Activated naive CD4-positive, alpha-beta T cell (primary cell): ENCODE measurements around the gene GLI3.
"Not testable (repeated sequence)": the region's sequence is repeated elsewhere in the genome, so short reads cannot be mapped to it uniquely, and the experiment has no call there.

Experiments
- DNase-seq, 4 experiments: peaks; one replicate each; lab custom pipeline; 2025; lab: John Stamatoyannopoulos, UW

The GLI3 gene

GRCh38 chr7:42212541-42213090, 24.4 kb downstream of the GLI3 start:
- no peak for DNase-seq

DNA sequence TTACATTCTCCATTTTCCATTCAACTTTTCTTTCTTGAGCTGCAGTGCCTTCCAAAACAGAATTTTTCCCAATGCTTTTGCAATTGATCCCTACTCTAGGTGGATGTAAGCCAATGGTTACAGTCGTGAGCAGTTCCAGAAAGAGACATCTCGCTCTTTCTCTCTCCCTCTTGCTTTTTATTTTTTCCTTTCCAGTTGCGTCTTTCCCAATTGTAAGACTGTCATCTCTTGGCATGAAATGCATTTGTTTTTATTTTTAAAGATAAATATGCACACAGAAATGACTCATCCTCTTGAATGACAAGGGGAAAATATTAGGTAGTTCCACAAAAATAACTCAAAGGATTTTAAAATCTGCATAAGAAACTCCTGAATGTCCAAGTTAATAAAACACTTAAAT, 25.1 kb downstream of the GLI3 start:
- no peak for DNase-seq

DNA sequence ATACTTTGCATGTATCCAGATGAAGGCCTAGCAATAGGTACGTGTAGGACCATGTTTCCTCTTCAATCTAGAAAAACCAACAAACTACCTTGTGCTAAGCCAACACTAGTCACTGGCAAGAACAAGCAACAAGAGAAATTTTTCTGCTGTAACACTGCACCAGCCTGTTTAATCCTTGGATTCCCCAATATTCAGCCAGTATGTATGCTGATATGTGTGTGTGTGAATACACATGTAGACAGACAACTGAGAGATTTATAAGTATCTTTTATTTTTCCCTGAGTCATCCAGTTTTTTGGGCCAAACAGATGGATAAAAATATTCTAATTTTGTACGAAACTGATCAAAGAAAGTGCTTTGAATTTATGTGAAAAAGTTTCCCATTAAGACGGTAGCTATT, 26.2 kb downstream of the GLI3 start:
- no peak for DNase-seq

DNA sequence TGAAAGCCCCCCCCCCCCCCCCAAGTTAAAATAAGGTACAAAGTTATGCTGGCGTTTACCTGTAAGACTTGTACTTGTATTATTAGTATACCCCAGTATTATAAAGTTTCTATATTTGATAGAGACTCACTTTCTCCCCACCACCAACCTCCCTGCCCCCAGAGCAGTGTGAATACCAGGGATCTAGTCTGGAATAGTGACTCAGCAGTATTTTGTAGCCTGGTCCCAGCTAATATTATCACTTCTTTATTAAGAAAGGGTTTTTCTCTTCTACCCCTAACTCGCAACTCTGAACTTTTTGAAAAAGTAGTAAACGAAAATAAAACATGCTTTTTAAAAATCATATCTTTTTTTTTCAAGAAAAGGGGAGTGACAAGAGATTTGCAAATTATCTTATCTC, 26.7 kb downstream of the GLI3 start:
- DNase-seq, result no peak

- not testable (repeated sequence) for DNase-seq
These were observed 27.9 kb downstream of the GLI3 start for GRCh38 chr7:42209085-42209484.

DNA sequence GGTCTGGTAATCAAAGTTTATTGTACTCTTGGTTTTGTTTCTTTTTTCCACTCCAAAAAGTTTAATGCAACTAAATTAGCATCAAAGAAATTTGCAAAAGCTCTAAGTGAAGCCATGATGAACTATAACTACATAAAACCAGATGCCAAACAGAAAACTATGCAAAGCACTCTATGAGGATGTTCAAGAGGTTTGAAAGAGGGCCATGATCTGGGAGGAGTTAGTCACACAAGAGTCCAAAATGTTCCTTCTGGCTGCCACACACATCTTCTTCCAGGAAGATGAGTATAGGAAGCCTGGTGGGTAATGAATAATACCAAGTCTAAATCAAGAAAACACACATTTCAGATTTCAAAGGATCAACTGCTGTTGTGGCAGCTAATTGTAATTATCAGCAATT, 28.4 kb downstream of the GLI3 start:
- no peak for DNase-seq

DNA sequence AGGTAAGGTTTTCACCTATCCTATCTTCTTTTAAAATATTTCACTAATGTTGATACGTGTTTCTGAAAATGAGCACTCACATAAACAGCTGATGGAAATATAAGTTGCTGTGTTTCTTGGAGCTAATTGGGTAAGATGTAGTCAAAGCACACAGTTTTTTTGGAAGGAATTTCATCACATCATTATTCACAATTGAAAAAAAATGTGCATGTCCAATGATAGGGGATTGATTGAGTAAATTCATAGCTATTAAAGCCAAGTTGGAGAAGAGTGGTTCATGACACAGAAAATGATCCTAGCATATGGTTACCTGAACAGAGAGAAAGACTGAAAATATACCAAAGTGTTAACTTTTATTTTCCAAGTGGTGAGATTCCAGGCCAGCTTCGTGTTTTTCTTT, 29.6 kb downstream of the GLI3 start:
- no peak for DNase-seq

GRCh38 chr7:42203336-42203735, 33.7 kb downstream of the GLI3 start:
- no peak for DNase-seq

DNA sequence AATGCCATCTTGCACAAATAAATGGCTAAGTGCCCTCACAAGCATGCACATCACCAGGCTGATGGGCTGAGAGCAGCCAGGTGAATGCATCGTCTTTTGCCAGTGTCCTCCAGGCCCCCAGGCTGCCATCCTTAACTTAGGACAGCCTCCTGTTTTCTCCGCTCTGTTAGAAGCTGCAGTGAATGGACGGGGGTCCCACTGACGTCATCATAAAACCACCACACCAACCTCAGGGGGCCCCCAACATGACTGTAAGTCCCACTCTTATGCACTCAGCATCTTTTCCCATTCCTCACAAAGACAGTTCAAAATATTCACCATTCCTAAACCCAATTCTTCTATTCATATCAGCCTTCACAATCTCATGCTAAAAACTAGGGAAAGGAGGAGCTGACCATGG, 34.4 kb downstream of the GLI3 start:
- no peak for DNase-seq

GRCh38 chr7:42198974-42199668, 37.9 kb downstream of the GLI3 start:
- no peak for DNase-seq

- no peak for DNase-seq
These were observed 38.7 kb downstream of the GLI3 start for GRCh38 chr7:42198296-42198695.

GRCh38 chr7:42197451-42197850, 39.6 kb downstream of the GLI3 start:
- DNase-seq, result no peak

DNA sequence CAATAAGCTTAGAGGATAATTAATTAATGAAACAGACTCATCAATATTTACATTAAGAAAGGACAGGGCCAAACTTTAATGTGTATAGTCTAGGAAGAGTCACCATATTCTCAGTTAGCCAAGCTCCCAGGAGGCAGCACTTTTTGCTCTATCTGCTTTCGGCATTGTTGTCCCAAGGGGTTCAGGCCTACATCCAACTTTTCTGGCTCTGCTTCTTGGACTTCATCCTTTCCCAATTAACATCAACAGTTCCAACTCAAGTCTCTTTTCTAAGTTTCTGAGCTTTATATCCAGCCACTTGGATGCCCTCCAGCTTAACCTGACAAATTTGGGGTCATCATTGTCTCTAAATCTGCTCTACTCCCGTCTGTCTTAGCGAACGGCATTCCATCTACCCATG, 42.8 kb downstream of the GLI3 start:
- DNase-seq, result no peak

GRCh38 chr7:42193471-42194129, 43.4 kb downstream of the GLI3 start:
- no peak for DNase-seq

DNA sequence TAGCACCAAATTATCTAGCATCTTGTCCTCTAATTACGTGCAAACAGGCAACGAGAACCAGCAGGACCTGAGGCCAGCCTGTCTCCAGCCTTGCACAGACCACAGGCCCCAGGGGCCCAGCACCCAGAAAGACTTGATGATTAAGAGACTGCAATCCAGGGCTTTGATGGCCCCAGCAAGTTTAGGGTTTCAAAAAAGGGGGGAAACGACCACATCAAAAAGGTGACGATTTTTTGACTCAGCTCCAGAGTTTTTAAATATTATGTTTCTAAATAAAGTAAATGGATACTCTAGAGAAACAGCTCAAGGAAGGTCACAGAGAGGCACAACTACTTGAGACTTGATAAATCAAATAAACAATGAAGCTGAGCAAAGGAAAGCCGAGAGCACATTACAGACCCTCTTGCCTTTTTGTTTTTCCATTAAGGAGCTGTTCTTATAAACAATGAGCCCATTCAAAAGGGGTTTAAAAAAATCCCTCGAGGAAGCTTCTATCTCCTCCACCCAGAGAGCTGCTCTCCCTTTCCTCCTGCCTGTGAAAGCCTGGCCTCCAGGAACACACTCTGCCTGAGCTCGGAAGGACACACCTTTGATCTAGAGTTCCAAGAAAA, 44.1 kb downstream of the GLI3 start:
- DNase-seq, result no peak

GRCh38 chr7:42192066-42192465, 44.9 kb downstream of the GLI3 start:
- no peak for DNase-seq

DNA sequence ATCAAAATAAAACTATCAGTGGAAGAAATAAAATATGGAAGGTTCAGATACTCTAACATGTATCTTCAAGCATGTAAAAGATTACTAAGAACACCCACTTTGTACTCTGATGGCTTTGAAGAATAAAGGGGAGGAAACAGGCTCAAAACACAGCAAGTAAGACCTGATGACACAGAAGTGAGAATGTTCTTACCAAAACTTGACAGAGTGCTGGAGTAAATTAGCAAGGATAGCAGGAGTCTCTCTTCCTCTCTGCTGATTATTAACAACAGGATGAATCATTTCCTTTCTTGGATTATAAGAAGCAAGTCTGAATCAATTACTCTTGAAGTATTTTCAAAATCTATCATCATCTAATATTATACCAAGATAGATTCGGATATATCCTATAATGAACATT, 47.5 kb downstream of the GLI3 start:
- no peak for DNase-seq

DNA sequence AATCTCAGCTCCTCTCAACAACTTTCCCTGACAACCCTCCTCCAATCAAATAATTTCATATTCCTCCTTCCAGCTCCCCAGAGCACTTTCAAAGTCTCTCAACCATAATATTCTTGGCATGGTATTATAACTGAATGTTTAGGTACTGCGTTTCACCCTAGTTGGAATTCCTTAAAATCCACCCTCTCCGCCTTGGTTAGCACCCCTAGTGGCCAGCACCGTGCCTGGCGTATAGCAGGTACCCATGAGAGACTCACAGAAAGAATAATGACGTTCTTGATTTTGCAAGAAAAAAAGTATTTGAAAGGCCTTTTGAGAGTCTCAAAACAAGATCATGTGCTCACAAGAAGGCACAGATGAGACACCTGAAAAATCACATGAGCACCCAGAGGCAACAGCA, 50.9 kb downstream of the GLI3 start:
- DNase-seq, result no peak

- no peak for DNase-seq
These were observed 51.3 kb downstream of the GLI3 start for GRCh38 chr7:42185726-42186125.

- no peak for DNase-seq
These were observed 53.5 kb downstream of the GLI3 start for GRCh38 chr7:42183547-42183946.

DNA sequence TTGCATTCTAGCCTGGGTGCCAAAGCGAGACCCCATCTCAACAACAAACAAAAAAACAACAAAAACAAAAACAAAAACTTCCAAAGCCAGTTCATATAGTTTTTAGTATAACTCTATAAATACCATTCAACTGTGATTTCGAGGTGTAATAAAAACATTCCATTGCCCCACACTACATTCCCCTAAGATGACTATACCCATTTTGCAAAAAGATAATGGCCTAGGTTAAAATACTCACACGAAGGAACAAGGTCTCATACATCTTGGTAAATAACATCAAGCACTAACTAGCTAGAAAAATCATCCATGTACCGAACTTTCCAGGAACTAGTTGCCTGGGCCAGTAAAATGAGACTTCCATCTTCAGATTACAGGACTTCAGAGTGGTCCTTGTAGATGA, 55.4 kb downstream of the GLI3 start:
- no peak for DNase-seq

DNA sequence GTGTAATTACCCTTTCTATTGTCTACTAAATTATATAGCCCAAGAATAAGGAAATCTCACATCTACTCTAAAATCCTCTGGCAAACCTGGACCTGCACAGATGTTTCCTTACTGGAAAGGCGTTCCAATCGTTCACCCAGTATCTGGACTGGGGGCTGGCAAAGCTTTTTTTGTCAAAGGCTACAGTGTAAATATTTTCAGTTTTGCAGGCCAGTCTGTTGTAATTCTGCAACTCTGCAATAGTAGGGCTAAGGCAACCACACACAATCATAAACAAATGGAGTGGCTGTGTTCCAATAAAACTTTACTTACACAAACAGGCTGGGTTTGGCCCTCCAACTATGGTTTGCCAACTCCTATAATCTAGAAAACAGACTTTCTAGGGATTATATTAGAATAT, 56.2 kb downstream of the GLI3 start:
- no peak for DNase-seq

- no peak for DNase-seq
These were observed 60.3 kb downstream of the GLI3 start for GRCh38 chr7:42176724-42177101.
